HG03442 (cell line): ENCODE measurements around the gene ADAD1.

Source experiments
- ATAC-seq: cut with Tn5 transposase; IDR thresholded peaks from one replicate; pipeline ENCODE4 v1.9.1; 2021; ENCODE audit warnings: mild to moderate bottlenecking, moderate library complexity; ENCODE audit not compliant: unreplicated experiment

The ADAD1 gene

DNA sequence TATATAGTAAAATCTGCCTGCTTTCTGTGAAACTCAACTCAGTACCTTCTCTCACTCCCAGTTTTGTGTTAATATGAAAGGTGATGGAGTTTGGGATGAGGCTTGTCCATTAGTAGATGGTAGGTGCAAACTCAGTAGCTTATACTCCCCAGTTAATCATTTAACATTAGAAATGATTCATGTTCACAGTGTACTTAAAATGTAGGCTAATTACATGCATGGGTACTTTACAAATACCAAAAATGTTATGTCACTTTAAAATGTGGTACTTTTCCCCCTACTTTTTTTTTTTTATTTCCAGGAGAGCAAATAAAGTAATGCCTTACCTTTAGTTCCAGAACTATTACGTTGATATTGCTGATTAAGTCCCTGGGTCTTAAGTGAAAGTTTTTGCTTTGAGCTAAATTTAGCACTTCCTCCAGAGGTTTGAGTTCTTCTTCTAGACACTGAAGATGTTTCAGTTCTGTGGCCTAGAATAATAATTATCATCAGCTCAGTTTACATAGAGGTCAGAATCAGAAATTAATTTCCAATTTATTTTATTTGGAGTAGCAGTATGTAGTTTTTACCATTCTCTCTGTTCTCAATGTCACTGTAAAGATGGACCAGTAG, 74.7 kb downstream of the ADAD1 start:
- ATAC-seq, result no peak

DNA sequence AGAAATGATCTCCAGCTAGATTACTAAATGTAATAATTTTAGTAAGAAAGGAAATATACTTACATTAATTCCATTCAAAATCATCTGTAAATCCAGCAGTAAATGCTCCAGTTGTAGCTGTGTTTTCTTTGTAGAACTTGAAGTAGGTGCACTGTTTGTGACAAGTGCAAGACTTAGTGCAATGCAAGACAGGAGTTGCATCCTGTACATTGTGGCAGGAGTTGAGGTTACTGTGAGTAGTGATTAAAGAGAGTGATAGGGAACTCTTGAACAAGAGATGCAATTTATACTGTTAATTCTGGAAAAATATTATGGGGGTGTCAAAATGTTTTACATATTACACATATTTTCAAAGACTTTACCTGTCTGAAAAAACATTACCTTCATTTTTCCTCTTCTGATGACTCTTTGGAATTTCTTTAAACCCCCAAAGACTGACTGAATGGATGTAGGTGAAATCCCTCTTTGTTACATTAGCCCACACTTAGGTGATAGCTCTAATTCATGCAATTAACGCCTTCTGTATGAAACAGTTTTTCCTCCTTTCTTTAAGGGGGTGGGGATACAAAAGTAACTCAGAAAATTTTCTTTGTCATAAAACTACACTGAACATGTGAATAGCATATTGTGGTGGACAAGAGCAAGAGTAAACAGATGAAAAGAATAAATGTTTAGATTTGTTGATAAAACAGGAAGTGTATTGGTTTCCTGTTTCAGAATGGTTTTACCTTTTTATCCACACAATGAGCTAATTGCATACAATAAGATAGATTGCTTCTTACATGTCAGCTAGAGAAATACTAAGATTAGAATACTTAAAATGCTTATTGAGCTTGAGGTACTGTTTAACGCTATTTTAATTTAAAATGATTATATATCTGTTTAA, 77.7 kb downstream of the ADAD1 start, which contains the start of gene IL2:
Gene IL2 (minus strand): TSS at position 495 of the 886 bp plus-strand sequence. CDS start 285 bp downstream, at position 210.
- no peak for ATAC-seq

DNA sequence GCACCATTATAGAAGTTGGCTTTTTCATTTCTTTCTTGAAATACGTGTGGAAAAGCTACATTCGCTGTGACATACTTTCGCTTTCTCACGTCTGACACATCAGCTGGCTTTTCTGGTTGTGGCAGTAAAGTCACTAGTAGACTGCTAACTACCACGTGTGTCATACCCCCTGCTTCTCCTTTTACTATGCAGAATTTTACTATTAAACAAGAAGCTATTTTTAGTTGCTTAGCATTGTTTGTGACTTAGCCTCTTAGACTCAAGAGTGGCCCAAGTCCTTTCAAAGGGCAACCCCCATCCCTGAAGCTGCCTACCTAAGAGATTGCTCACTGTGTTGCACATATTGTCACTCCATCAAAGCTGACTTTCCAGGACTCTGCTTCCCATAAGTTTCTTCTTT, 79.8 kb downstream of the ADAD1 start:
- no peak for ATAC-seq

DNA sequence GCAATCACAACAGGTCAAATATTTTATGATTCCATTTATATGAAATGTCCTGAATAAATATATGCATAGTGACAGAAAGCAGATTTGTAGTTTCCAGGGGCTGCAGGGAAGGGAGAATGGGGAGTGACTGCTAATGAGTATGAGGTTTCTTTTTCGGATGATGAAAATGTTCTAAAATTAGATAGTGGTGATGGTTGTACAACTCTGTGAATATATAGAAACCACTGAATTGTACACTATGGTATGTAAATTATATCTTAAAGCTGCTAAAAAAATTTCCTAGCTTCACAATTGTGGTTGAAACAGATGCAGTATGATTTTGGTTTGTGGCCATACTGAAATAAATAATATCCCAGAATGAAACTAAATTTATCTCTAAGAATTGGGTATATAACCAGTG, 90.6 kb downstream of the ADAD1 start:
- ATAC-seq, result no peak

DNA sequence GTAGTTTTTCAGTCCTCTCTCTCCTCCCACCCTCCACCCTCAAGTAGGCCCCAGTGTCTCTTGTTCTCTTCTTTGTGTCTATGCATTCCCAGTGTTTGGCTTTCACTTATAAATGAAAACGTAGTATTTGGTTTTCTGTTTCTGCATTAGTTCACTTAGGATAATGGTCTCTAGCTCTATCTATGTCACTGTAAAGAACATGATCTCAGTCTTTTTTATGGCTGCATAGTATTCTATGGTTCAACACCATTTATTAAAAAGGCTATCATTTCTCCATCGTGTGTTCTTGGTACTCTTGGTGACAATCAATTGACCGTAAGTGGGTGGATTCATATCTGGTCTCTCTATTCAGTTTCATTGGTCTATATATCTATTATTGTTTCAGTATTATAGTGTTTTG, 96.4 kb downstream of the ADAD1 start:
- no peak for ATAC-seq

DNA sequence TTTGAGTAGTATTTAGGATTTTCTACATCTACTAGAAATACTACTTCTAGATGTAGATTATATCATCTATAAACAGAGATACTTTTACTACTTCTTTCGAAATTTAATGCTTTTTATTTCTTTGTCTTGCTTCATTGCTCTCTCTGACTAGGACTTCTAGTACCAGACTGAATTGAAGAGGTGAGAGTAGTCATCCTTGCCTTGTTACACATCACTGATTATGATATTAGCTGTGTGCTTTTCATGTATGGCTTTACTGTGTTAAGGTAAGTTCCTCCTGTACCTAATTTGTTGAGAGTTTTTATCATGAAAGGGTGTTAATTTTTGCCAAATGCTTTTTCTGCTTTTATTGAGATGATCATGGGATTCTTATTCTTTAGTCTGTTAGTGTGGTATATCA, 97.3 kb downstream of the ADAD1 start:
- no peak for ATAC-seq

DNA sequence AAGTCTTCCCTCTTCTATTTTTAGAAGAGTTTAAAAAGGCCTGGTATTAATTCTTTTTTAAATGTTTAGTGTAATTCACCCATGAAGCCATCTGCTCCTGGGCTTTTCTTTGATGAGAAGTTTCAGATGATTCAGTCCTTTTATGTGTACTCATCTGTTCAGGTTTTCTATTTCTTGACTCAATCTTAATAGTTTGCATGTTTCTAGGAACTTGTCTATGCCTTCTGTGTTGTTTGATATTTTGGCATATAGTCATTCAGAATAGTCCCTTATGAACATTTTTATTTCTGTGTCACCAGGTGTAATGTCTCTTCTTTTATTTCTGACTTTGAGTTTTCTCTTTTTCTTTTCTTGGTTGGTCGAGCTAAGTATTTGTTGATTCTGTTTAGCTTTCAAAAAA, 97.9 kb downstream of the ADAD1 start:
- no peak for ATAC-seq
